HEK293 (cell line): ENCODE measurements around the gene TACC2.

Experiments used
- CTCF ChIP-seq: fragments of 450-650 bp; formaldehyde crosslinking; IDR thresholded peaks from 2 replicates; pipeline ENCODE4 v1.5.1; 2016; ENCODE audit warnings: missing biosample characterization, missing genetic modification characterization
- ZNF175 ChIP-seq: fragments of 450-650 bp; formaldehyde crosslinking; IDR thresholded peaks from 2 replicates; pipeline ENCODE4 v1.5.1; 2016; ENCODE audit warnings: missing biosample characterization, missing genetic modification characterization
- ZNF513 ChIP-seq: fragments of 450-650 bp; IDR thresholded peaks from 2 replicates; pipeline ENCODE4 v1.5.1; 2018; ENCODE audit warnings: missing biosample characterization, missing genetic modification characterization
- ZNF701 ChIP-seq: fragments of 450-650 bp; formaldehyde crosslinking; IDR thresholded peaks from 2 replicates; pipeline ENCODE4 v1.5.1; 2016; ENCODE audit warnings: missing biosample characterization, missing genetic modification characterization

- TF ChIP-seq CTCF (no peak), ZNF701 (no peak), ZNF513 (tag by site-specific recombination) (no peak), ZNF175 (no peak)
Observed at GRCh38 chr10:122102869-122103525, 114.0 kb downstream of the TACC2 start.
